22Rv1 (cell line): ENCODE measurements around the gene SPATA45.

Experiments
- H3K27ac ChIP-seq: fragments of 450-650 bp; 2 replicates; pipeline ENCODE4 v1.5.1; 2017
- CTCF ChIP-seq: fragments of 450-650 bp; IDR thresholded peaks from 2 replicates; pipeline ENCODE4 v1.5.1; 2017; ENCODE audit warnings: mild to moderate bottlenecking
- ZFX ChIP-seq: fragments of 450-650 bp; IDR thresholded peaks from 2 replicates; pipeline ENCODE4 v1.6.1; 2017; ENCODE audit warnings: antibody characterized with exemption, borderline replicate concordance

SPATA45 gene

GRCh38 chr1:212827171-212827776, 20.2 kb downstream of the SPATA45 start:
- TF ChIP-seq ZFX (no peak), CTCF (no peak)
- H3K27ac ChIP-seq = no peak overlapping the region

GRCh38 chr1:212825798-212826452, 21.5 kb downstream of the SPATA45 start:
- TF ChIP-seq CTCF = no peak
- no peak for TF ChIP-seq ZFX
- no peak overlapping the region for H3K27ac ChIP-seq

- no peak for TF ChIP-seq CTCF
- TF ChIP-seq ZFX = no peak
- no peak overlapping the region for H3K27ac ChIP-seq
Observed at GRCh38 chr1:212824201-212824600, 23.2 kb downstream of the SPATA45 start.

- TF ChIP-seq CTCF (no peak), ZFX (no peak)
- no peak overlapping the region for H3K27ac ChIP-seq
Observed at GRCh38 chr1:212822956-212823355, 24.5 kb downstream of the SPATA45 start.

GRCh38 chr1:212820969-212821368, 26.5 kb downstream of the SPATA45 start:
- TF ChIP-seq ZFX = no peak
- no peak for TF ChIP-seq CTCF
- no peak overlapping the region for H3K27ac ChIP-seq

- no peak overlapping the region for H3K27ac ChIP-seq
- no peak for TF ChIP-seq ZFX
- no peak for TF ChIP-seq CTCF
Observed at GRCh38 chr1:212819726-212820125, 27.7 kb downstream of the SPATA45 start.

GRCh38 chr1:212816567-212817278, 30.7 kb downstream of the SPATA45 start:
- H3K27ac ChIP-seq = no peak overlapping the region
- TF ChIP-seq CTCF = no peak
- no peak for TF ChIP-seq ZFX
